Measurements from ENCODE around the gene LSM3.

The LSM3 gene

GRCh38 chr3:14200276-14200675, 21.7 kb downstream of the LSM3 start:
- no peak for DNase-seq (ENCODE audit: low read depth, low spot score)

- DNase-seq (ENCODE audit: low read depth, low spot score) = no peak
Observed at GRCh38 chr3:14200841-14201240, 22.2 kb downstream of the LSM3 start.

- no peak for DNase-seq (ENCODE audit: low read depth, low spot score)
Observed at GRCh38 chr3:14201940-14202684, 23.5 kb downstream of the LSM3 start.

- DNase-seq (ENCODE audit: low read depth, low spot score) = no peak
Observed at GRCh38 chr3:14202874-14203520, 24.4 kb downstream of the LSM3 start.

- no peak for DNase-seq (ENCODE audit: low read depth, low spot score)
Observed at GRCh38 chr3:14203521-14204079, 25.0 kb downstream of the LSM3 start.

GRCh38 chr3:14204515-14205284, 26.1 kb downstream of the LSM3 start:
- DNase-seq (ENCODE audit: low read depth, low spot score) = no peak

GRCh38 chr3:14206548-14207177, 28.0 kb downstream of the LSM3 start:
- DNase-seq (ENCODE audit: low read depth, low spot score) = no peak

- no peak for DNase-seq (ENCODE audit: low read depth, low spot score)
Observed at GRCh38 chr3:14208168-14208567, 29.6 kb downstream of the LSM3 start.

GRCh38 chr3:14208977-14209394, 30.4 kb downstream of the LSM3 start:
- DNase-seq (ENCODE audit: low read depth, low spot score) = no peak

GRCh38 chr3:14209581-14210289, 31.1 kb downstream of the LSM3 start:
- DNase-seq (ENCODE audit: low read depth, low spot score) = no peak

- no peak for DNase-seq (ENCODE audit: low read depth, low spot score)
Observed at GRCh38 chr3:14210290-14210688, 31.7 kb downstream of the LSM3 start.

- no peak for DNase-seq (ENCODE audit: low read depth, low spot score)
Observed at GRCh38 chr3:14210843-14211594, 32.4 kb downstream of the LSM3 start.

GRCh38 chr3:14211621-14212020, 33.0 kb downstream of the LSM3 start:
- DNase-seq (ENCODE audit: low read depth, low spot score) = no peak

- DNase-seq (ENCODE audit: low read depth, low spot score) = no peak
Observed at GRCh38 chr3:14212032-14212431, 33.4 kb downstream of the LSM3 start.

GRCh38 chr3:14213066-14213774, 34.6 kb downstream of the LSM3 start:
- no peak for DNase-seq (ENCODE audit: low read depth, low spot score)

GRCh38 chr3:14214764-14215163, 36.1 kb downstream of the LSM3 start:
- no peak for DNase-seq (ENCODE audit: low read depth, low spot score)

- DNase-seq (ENCODE audit: low read depth, low spot score) = no peak
Observed at GRCh38 chr3:14216257-14217048, 37.8 kb downstream of the LSM3 start.

- DNase-seq (ENCODE audit: low read depth, low spot score) = no peak
Observed at GRCh38 chr3:14218355-14218754, 39.7 kb downstream of the LSM3 start.

GRCh38 chr3:14220933-14221332, 42.3 kb downstream of the LSM3 start:
- no peak for DNase-seq (ENCODE audit: low read depth, low spot score)

All from activated CD4-positive, CD25-positive, alpha-beta regulatory T cell treated with anti-CD3 and anti-CD28 coated beads, Interleukin-2, amount 50 U/mL, for 16 hours (primary cell).